ENCODE measurements around the gene CAP2.

The CAP2 gene

GRCh38 chr6:17478223-17478907 is 85.0 kb downstream of the CAP2 start:
- TF ChIP-seq CTCF (IDR thresholded peaks at IDR 0.05; ENCODE audit: control insufficient read depth, extremely low read depth, insufficient read depth), result no peak
- H3K4me3 ChIP-seq (ENCODE audit: low read depth, low read length), result no peak overlapping the region
- DNase-seq (ENCODE audit: low read depth), result no peak

GRCh38 chr6:17478946-17479345 is 85.6 kb downstream of the CAP2 start:
- H3K4me3 ChIP-seq (ENCODE audit: low read depth, low read length), result no peak overlapping the region
- no peak for TF ChIP-seq CTCF (IDR thresholded peaks at IDR 0.05; ENCODE audit: control insufficient read depth, extremely low read depth, insufficient read depth)
- DNase-seq (ENCODE audit: low read depth), result no peak

GRCh38 chr6:17480476-17480875 is 87.1 kb downstream of the CAP2 start:
- DNase-seq (ENCODE audit: low read depth), result no peak
- no peak for TF ChIP-seq CTCF (IDR thresholded peaks at IDR 0.05; ENCODE audit: control insufficient read depth, extremely low read depth, insufficient read depth)
- no peak overlapping the region for H3K4me3 ChIP-seq (ENCODE audit: low read depth, low read length)

- H3K4me3 ChIP-seq (ENCODE audit: low read depth, low read length), result no peak overlapping the region
- DNase-seq (ENCODE audit: low read depth), result no peak
- no peak for TF ChIP-seq CTCF (IDR thresholded peaks at IDR 0.05; ENCODE audit: control insufficient read depth, extremely low read depth, insufficient read depth)
Observed at GRCh38 chr6:17482711-17483110, 89.3 kb downstream of the CAP2 start.

GRCh38 chr6:17483391-17484016 is 90.1 kb downstream of the CAP2 start:
- TF ChIP-seq CTCF (IDR thresholded peaks at IDR 0.05; ENCODE audit: control insufficient read depth, extremely low read depth, insufficient read depth), result no peak
- no peak for DNase-seq (ENCODE audit: low read depth)
- H3K4me3 ChIP-seq (ENCODE audit: low read depth, low read length), result no peak overlapping the region

- no peak for DNase-seq (ENCODE audit: low read depth)
- no peak overlapping the region for H3K4me3 ChIP-seq (ENCODE audit: low read depth, low read length)
- TF ChIP-seq CTCF (IDR thresholded peaks at IDR 0.05; ENCODE audit: control insufficient read depth, extremely low read depth, insufficient read depth), result no peak
Observed at GRCh38 chr6:17484201-17484849, 90.9 kb downstream of the CAP2 start.
